Fibroblast of lung (primary cell): ENCODE data around the gene SLC22A5. TPM values are rescaled to one million over a fixed set of nuclear protein-coding genes. Genes with fewer than 3 reads are reported as not detected.

Experiments
- DNase-seq, 2 donors: peaks; one replicate each; pipeline versions ENCODE4 v3.0.0 to v3.0.0-alpha.2; 2010; ENCODE audit warnings: low read depth in 2 of 2
- H2AFZ ChIP-seq: 2 replicates; pipeline ENCODE4 v1.5.1; 2012; ENCODE audit warnings: low read length, control low read depth, inconsistent platforms
- H3K27ac ChIP-seq: 2 replicates; pipeline ENCODE4 v1.5.1; 2011; ENCODE audit warnings: low read length, control low read depth; ENCODE audit not compliant: insufficient read depth
- H3K27me3 ChIP-seq: 2 replicates; pipeline ENCODE4 v1.5.1; 2011; ENCODE audit warnings: mild to moderate bottlenecking, low read length; ENCODE audit not compliant: control insufficient read depth, insufficient read depth
- H3K36me3 ChIP-seq: 2 replicates; pipeline ENCODE4 v1.5.1; 2011; ENCODE audit warnings: low read length; ENCODE audit not compliant: control insufficient read depth, insufficient read depth
- H3K4me1 ChIP-seq: 2 replicates; pipeline ENCODE4 v1.5.1; 2011; ENCODE audit warnings: low read length; ENCODE audit not compliant: control insufficient read depth, insufficient read depth; ENCODE audit errors: extremely low read depth
- H3K4me2 ChIP-seq: 2 replicates; pipeline ENCODE4 v1.5.1; 2011; ENCODE audit warnings: low read length, control low read depth; ENCODE audit not compliant: insufficient read depth; ENCODE audit errors: extremely low read depth
- H3K4me3 ChIP-seq, 4 experiments: fragments of 200-600 bp in 1 of 4; sonication (generic) in 1 of 4; replicated peaks in 1 of 4; 2 replicates each; pipeline ENCODE4 v1.5.1; 2011 to 2016; ENCODE audit warnings: low read length in 4 of 4, low read depth in 3 of 4, mild to moderate bottlenecking in 3 of 4, control low read depth in 2 of 4, inconsistent platforms in 1 of 4, mixed read lengths in 1 of 4; ENCODE audit not compliant: insufficient read depth in 1 of 4; ENCODE audit errors: control extremely low read depth in 1 of 4
- H3K79me2 ChIP-seq: 2 replicates; pipeline ENCODE4 v1.5.1; 2012; ENCODE audit warnings: mild to moderate bottlenecking, low read length, inconsistent platforms; ENCODE audit not compliant: control insufficient read depth, insufficient read depth
- H3K9ac ChIP-seq: 2 replicates; pipeline ENCODE4 v1.5.1; 2011; ENCODE audit warnings: mild to moderate bottlenecking, low read length, control low read depth; ENCODE audit not compliant: insufficient read depth
- H3K9me3 ChIP-seq: 2 replicates; pipeline ENCODE4 v1.5.1; 2012; ENCODE audit warnings: low read depth, low read length; ENCODE audit not compliant: control insufficient read depth, insufficient read depth
- H4K20me1 ChIP-seq: 2 replicates; pipeline ENCODE4 v1.5.1; 2011; ENCODE audit warnings: low read length; ENCODE audit not compliant: control insufficient read depth, insufficient read depth; ENCODE audit errors: extremely low read depth
- EZH2 ChIP-seq: IDR thresholded peaks from 2 replicates; pipeline ENCODE4 v1.5.1; 2012; ENCODE audit warnings: low read length, control low read depth, mild to moderate bottlenecking; ENCODE audit errors: missing control alignments
- polyA plus RNA-seq, 2 donors: library from polyadenylated mRNA; depleted of rRNA in 1 of 2; stranded (reverse) in 1 of 2; unstranded in 1 of 2; fragments of >200 nt; gene quantifications; 2 replicates each; pipeline ENCODE4 v1.2.1, GENCODE V29; 2011 to 2012; ENCODE audit warnings: missing spikeins in 1 of 2
- total RNA-seq: library from RNA; depleted of rRNA; stranded (reverse); fragments of >200 nt; gene quantifications from 2 replicates; pipeline ENCODE4 v1.2.1, GENCODE V29; 2014
- TF ChIP-seq, protein P1 (sequence below), 2 donors: IDR thresholded peaks in 1 of 2; conservative IDR thresholded peaks in 1 of 2; 1 replicate in 1 of 2; 2 replicates in 1 of 2; pipeline ENCODE4 v1.5.1; 2011 to 2012; ENCODE audit warnings: low read length in 2 of 2, control low read depth in 1 of 2, inconsistent platforms in 1 of 2, low read depth in 1 of 2, mild to moderate bottlenecking in 1 of 2

Gene SLC22A5
- total and polyA plus RNA-seq, 2 donors (not counting 1 experiment from before 2014, with no cell fraction given): 3.4 to 8.8 TPM

GRCh38 chr5:132387640-132388117 is 18.2 kb downstream of the SLC22A5 start:
- Histone ChIP-seq H3K27ac (peak overlapping the region; percentile 81), H3K4me1 (peaks cover 36% of the 10 kb centered on the region), H3K4me2 (peak overlapping the region; percentile 78), H3K27me3 (no peaks in the 10 kb centered on the region), H3K36me3 (no peaks in the 10 kb centered on the region), H2AFZ (no peak overlapping the region), H4K20me1 (no peaks in the 10 kb centered on the region), H3K79me2 (no peaks in the 10 kb centered on the region), H3K9me3 (no peaks in the 10 kb centered on the region), H3K4me3 (peak overlapping the region in 2 of 4 experiments; percentile 8 to 26), H3K9ac (peak overlapping the region; percentile 30)
- TF ChIP-seq, protein P1, sequence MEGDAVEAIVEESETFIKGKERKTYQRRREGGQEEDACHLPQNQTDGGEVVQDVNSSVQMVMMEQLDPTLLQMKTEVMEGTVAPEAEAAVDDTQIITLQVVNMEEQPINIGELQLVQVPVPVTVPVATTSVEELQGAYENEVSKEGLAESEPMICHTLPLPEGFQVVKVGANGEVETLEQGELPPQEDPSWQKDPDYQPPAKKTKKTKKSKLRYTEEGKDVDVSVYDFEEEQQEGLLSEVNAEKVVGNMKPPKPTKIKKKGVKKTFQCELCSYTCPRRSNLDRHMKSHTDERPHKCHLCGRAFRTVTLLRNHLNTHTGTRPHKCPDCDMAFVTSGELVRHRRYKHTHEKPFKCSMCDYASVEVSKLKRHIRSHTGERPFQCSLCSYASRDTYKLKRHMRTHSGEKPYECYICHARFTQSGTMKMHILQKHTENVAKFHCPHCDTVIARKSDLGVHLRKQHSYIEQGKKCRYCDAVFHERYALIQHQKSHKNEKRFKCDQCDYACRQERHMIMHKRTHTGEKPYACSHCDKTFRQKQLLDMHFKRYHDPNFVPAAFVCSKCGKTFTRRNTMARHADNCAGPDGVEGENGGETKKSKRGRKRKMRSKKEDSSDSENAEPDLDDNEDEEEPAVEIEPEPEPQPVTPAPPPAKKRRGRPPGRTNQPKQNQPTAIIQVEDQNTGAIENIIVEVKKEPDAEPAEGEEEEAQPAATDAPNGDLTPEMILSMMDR (conservative IDR thresholded peaks at IDR 0.05 in 1 of 2, IDR thresholded peaks at IDR 0.05 in 1 of 2; ENCODE audit: low read depth in 1 of 2, low read length in 2 of 2): no peak
- no peak for TF ChIP-seq EZH2
- DNase-seq: peak; percentile 99 to 100

DNA sequence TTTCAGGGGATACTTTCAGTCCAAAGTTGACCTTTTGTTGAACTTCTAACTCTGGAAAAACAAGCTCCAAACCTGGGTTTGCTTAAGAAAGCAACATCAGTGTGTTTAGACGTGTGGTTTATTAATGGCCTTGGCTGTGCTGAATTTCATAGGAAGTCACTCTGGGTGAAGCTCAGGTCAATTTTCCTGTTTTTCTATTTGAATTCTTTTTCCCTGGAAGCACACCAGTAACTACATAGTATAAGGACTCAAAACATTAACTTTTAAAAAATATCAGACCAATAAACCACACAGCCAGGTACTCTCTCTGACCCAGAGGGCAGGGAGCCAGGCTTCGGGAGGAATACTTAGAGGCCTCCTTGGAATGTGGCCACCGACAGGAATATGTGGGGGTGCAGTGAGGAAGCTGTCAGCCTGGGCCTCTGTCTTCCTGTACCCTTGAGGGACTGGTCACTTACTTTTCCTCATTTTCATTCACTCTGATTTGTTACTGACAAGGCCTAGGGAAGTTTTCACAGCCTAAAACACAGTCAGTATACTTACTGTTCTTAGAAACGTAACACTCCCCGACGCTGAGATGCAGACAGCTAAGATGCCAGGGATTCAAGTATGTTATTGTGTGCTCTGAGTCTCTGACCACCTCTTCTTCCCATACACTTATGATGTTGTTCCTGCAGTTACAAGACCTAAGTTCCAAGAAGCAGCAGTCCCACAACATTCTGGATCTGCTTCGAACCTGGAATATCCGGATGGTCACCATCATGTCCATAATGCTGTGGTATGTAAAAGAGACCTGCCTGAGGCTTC is 18.9 kb downstream of the SLC22A5 start:
- no peaks in the 10 kb centered on the region for H4K20me1 ChIP-seq
- no peaks in the 10 kb centered on the region for H3K27me3 ChIP-seq
- H3K4me2 ChIP-seq: peak overlapping the region; percentile 78
- no peaks in the 10 kb centered on the region for H3K9me3 ChIP-seq
- H3K27ac ChIP-seq: peak overlapping the region; percentile 81
- no peaks in the 10 kb centered on the region for H3K79me2 ChIP-seq
- H3K9ac ChIP-seq: peak overlapping the region; percentile 30
- no peaks in the 10 kb centered on the region for H3K36me3 ChIP-seq
- DNase-seq: peak; percentile 76 to 90
- peak overlapping the region in 2 of 4 experiments; percentile 8 to 26 for H3K4me3 ChIP-seq
- H2AFZ ChIP-seq: no peak overlapping the region
- TF ChIP-seq EZH2: no peak
- TF ChIP-seq, protein P1 (conservative IDR thresholded peaks at IDR 0.05 in 1 of 2, IDR thresholded peaks at IDR 0.05 in 1 of 2; ENCODE audit: low read depth in 1 of 2, low read length in 2 of 2): no peak
- peaks cover 36% of the 10 kb centered on the region for H3K4me1 ChIP-seq

GRCh38 chr5:132389051-132389331 is 19.5 kb downstream of the SLC22A5 start:
- H3K27me3 ChIP-seq: no peaks in the 10 kb centered on the region
- H3K4me1 ChIP-seq: peaks cover 36% of the 10 kb centered on the region
- no peaks in the 10 kb centered on the region for H3K79me2 ChIP-seq
- no peaks in the 10 kb centered on the region for H4K20me1 ChIP-seq
- H3K27ac ChIP-seq: peak overlapping the region; percentile 81
- H2AFZ ChIP-seq: no peak overlapping the region
- DNase-seq: no peak
- no peaks in the 10 kb centered on the region for H3K9me3 ChIP-seq
- no peak overlapping the region for H3K4me3 ChIP-seq
- no peaks in the 10 kb centered on the region for H3K36me3 ChIP-seq
- no peak overlapping the region for H3K4me2 ChIP-seq
- no peak overlapping the region for H3K9ac ChIP-seq
- TF ChIP-seq EZH2: no peak
